GM12874 (cell line): ENCODE data around the gene DOCK2.
A peak's percentile ranks its signal among the peaks of the same experiment; 100 is the strongest.

Experiments
- TF ChIP-seq, protein P1 (sequence below): IDR thresholded peaks from 2 replicates; pipeline ENCODE4 v1.5.1; 2011; ENCODE audit warnings: low read depth, mild to moderate bottlenecking, control low read depth, low read length, moderate library complexity; ENCODE audit not compliant: insufficient read depth

The DOCK2 gene

DNA sequence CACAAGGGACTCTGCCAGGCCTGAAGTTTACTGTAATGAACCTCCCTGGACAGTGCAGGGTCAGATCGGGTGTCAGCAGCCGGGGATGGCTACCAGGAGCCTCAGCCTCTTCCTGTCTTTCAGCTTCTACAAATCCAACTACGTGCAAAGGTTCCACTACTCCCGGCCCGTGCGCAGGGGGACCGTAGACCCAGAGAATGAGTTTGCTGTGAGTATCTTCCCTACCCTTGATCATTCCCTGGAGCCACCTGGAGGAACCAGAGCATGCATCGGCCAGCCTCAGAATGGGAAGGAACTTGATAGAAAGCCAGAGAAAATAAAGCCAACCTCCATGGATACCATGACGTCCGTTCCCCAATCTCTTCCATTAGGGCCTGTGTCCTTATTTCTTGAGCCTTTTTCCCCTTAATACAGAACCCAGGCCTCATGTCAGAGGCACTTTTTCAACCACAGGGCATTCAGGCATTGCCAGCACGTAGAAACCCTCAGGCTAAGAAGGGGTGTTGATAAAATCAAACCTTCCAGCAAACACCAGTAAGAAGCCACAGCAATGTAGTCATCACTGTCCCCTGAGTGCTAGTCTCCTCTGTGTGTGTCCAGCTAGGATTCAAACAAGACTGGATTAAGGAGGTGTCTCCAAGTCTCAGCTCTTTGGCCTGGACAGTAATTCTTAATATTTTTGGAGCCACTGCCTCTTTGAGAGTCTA lies 419.6 kb downstream of the DOCK2 start:
- TF ChIP-seq, protein P1, sequence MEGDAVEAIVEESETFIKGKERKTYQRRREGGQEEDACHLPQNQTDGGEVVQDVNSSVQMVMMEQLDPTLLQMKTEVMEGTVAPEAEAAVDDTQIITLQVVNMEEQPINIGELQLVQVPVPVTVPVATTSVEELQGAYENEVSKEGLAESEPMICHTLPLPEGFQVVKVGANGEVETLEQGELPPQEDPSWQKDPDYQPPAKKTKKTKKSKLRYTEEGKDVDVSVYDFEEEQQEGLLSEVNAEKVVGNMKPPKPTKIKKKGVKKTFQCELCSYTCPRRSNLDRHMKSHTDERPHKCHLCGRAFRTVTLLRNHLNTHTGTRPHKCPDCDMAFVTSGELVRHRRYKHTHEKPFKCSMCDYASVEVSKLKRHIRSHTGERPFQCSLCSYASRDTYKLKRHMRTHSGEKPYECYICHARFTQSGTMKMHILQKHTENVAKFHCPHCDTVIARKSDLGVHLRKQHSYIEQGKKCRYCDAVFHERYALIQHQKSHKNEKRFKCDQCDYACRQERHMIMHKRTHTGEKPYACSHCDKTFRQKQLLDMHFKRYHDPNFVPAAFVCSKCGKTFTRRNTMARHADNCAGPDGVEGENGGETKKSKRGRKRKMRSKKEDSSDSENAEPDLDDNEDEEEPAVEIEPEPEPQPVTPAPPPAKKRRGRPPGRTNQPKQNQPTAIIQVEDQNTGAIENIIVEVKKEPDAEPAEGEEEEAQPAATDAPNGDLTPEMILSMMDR, result no peak

DNA sequence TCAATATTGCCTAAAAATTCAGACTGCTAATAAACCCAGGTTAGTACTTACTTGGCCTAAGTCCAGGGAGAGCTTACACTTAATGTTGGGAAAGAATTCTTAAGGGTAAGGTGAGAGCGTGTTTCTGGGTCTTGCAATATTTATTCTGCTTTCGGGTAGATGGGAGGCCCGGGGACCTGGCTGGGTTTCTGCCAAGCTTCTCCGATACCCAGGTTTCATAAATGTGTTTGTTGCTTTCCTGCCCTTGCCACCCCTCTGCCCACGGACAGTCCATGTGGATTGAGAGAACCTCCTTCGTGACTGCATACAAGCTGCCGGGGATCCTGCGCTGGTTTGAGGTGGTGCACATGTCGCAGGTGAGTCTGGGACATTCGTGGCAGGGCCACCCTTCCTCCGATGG lies 420.2 kb downstream of the DOCK2 start:
- TF ChIP-seq, protein P1, result no peak

DNA sequence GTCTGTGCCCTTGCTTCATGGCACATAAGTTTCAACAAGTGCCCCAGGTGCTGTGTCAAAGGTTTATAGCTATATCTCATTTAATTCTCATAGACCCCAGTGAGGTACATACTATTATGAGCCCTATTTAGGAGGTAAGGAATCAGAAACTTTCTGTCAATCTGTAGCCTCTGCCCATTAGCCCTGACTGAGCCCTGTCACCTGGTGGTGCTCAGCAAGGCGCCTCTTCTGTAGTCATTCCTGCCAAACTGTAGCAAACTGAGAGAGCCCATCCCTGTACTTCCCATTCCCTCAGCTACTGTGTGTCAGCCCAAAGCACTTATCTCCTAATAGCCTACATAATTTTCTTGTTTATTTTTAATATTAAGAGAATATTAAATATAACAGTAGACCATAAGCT lies 422.1 kb downstream of the DOCK2 start:
- TF ChIP-seq, protein P1, result no peak

DNA sequence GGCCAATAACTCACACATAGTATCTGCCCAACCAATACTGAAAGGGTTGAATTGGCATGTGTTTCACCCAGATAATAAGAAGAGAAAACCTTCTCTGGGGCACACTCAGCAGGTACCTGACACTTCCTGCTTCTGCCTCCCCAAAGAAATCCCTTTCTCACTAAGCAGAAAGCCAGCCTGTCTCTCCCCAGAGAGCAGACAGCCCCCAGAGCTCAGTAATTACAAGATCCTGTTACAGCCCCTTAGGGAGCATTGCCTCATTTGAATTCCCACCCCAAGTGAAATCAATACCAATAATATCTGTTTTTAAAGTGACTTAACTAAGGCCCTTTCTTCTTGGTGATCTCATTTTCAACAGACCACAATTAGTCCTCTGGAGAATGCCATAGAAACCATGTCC lies 430.1 kb downstream of the DOCK2 start:
- TF ChIP-seq, protein P1, result no peak

DNA sequence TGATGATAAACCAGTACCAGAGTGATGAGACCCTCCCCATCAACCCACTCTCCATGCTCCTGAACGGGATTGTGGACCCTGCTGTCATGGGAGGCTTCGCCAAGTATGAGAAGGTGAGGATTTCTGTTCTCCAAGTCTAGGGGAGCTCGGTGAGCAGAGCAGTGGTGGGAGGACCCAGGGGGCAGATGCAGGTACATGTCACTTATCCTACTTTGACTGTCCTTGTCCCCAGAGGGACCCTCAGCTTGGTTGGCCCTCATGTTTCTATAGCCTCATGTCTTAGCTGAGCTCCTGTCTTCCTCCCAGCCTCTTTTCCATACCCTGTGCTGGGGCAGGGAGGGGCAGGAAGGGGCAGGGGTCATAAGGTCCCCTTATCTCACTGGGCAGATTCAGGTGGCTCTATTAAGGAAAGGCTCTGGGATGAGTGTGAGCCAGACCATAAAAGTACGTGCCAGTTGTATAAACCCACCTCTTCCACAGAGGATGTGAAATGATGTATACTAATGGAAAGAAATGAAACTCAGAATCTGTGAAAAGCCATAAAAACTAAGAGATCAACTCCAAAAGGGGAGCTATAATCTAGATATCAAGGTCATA lies 430.6 kb downstream of the DOCK2 start:
- TF ChIP-seq, protein P1, result no peak

DNA sequence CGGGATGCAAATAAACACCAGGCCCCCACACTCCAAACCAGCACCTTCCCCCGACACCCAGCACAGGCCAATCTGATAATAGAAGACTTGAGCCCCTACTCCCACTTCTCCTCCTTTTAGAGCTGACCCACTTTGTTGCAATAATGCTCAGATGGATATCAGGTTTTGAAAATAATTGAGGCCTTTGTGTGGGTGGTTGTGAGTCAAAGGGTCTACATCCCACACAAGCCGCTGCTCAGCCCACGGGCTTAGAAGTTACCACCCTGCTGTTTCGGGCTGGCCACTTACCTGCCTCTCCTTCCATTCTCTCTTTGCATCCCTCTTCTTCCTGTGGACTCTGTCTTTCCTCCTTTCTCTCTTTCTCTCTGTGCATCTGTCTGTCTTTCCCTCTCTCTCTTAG lies 432.4 kb downstream of the DOCK2 start:
- TF ChIP-seq, protein P1, result no peak

DNA sequence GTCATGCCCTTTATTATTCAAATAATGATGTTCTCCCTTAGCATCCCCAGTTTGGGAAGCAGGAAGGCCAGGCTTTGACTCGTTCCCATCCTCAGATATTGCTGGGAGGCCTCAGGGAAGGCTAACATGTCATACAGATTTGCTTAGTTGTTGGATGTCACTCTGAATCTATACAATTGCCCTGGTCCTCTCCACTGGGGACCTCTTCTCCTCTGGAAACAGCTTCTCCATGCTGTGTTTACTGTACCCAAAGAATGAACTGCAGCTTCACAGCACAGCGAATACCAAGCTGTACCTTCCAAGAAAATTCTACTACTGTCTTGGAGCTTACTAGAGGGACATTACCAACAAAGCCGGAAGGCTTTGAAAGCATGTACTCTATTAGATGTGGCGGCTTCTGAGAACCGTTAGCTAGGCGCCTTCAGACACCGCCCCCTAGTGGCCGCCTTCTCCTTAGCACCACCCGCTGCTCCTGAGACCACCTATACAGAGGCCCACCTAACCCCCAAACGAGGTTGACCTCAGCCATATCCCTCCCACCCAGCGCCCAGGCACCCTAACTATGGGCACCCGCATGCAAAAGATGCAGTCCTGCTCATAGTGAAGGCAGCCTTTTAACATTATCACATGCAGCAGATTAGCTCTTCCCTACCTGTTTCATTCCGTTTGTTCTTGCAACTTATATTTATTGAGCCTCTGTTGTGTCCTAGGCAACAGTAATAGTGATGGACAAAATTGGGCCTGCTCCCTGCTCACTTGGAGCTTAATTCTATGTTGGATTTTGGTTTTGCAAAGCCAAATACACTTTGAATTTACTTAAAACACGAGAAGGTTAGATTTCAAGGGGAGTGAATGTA lies 433.7 kb downstream of the DOCK2 start:
- TF ChIP-seq, protein P1, result peak; percentile 53; the same call in 1 of the 2 replicates
